GM19023 (cell line): ENCODE data around the gene CNDP1.

Experiments used
- ATAC-seq: cut with Tn5 transposase; IDR thresholded peaks from one replicate; pipeline ENCODE4 v1.9.1; 2021; ENCODE audit warnings: mild to moderate bottlenecking, moderate library complexity; ENCODE audit not compliant: unreplicated experiment

CNDP1 gene

GRCh38 chr18:74505776-74506175 lies 28.5 kb upstream of the CNDP1 start:
- ATAC-seq: no peak

GRCh38 chr18:74506448-74507084 lies 27.7 kb upstream of the CNDP1 start:
- ATAC-seq: no peak

- no peak for ATAC-seq
These were observed 27.0 kb upstream of the CNDP1 start for GRCh38 chr18:74507097-74507881.

- ATAC-seq: no peak
These were observed 26.4 kb upstream of the CNDP1 start for GRCh38 chr18:74507927-74508326.

- ATAC-seq: no peak
These were observed 25.9 kb upstream of the CNDP1 start for GRCh38 chr18:74508366-74508765.

- ATAC-seq: no peak
These were observed 25.5 kb upstream of the CNDP1 start for GRCh38 chr18:74508821-74509225.

GRCh38 chr18:74509856-74510769 lies 24.2 kb upstream of the CNDP1 start:
- ATAC-seq: no peak

GRCh38 chr18:74510770-74511095 lies 23.6 kb upstream of the CNDP1 start:
- no peak for ATAC-seq

- no peak for ATAC-seq
These were observed 22.5 kb upstream of the CNDP1 start for GRCh38 chr18:74511823-74512222.

GRCh38 chr18:74512321-74513053 lies 21.8 kb upstream of the CNDP1 start:
- ATAC-seq: no peak

GRCh38 chr18:74513149-74513882 lies 21.0 kb upstream of the CNDP1 start:
- no peak for ATAC-seq

GRCh38 chr18:74513883-74514205 lies 20.5 kb upstream of the CNDP1 start:
- ATAC-seq: no peak

GRCh38 chr18:74514860-74515495 lies 19.3 kb upstream of the CNDP1 start:
- no peak for ATAC-seq

- no peak for ATAC-seq
These were observed 18.6 kb upstream of the CNDP1 start for GRCh38 chr18:74515620-74516231.

GRCh38 chr18:74516271-74517235 lies 17.7 kb upstream of the CNDP1 start:
- no peak for ATAC-seq

- ATAC-seq: no peak
These were observed 17.1 kb upstream of the CNDP1 start for GRCh38 chr18:74517236-74517630.

- ATAC-seq: no peak
These were observed 15.6 kb upstream of the CNDP1 start for GRCh38 chr18:74518456-74519295.
